ENCODE results near the gene DENND1C. TPM values are rescaled to one million over a fixed set of nuclear protein-coding genes. Genes with fewer than 3 reads are reported as not detected.

The DENND1C gene
- total RNA-seq, 1 donor from 2014 or later = not detected

DNA sequence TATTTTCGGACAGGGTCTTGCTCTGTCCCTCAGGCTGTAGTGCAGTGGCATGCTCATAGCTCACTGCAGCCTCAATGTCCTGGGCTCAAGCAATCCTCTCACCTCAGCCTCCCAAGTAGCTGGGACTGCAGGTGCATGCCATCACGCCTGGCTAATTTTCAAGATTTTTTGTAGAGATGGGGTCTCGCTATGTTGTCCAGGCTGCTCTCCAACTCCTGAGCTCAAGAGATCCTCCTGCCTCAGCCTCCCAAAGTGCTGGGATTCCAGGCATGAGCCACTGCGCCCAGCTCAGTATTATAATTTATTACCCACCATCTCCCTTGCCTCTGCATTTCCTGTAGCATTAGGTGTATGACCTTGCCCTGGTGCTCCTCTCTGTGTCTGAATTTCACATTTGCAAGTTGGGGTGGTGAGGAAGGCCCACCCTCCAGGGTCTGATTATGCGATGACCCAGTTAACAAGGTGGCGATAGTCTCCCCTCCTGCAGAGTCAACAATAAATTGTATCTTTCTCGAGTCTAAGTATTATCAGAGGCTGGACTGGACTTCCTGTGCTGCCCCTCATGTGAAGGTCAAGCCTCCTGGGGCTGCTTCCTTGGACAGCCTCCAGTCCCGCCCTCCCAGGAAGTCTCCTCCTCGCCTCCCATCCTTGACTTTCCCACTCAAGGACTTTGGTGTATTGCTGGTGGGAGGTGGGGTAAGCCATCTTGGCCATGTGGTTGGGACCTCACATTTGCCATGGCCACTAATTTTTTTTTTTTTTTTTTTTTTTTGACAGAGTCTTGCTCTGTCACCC lies 22.0 kb upstream of the DENND1C start:
- H3K27ac Mint-ChIP-seq (ENCODE audit: unreplicated experiment) = no peak overlapping the region
- TF ChIP-seq CTCF (IDR thresholded peaks at IDR 0.05) = no peak
- peaks cover 30% of the 10 kb centered on the region for H3K27me3 Mint-ChIP-seq (ENCODE audit: unreplicated experiment)
- peaks cover 5% of the 10 kb centered on the region for H3K4me1 Mint-ChIP-seq (ENCODE audit: unreplicated experiment)
- H3K4me3 Mint-ChIP-seq (ENCODE audit: unreplicated experiment) = no peak overlapping the region
- H3K36me3 Mint-ChIP-seq (ENCODE audit: unreplicated experiment) = no peaks in the 10 kb centered on the region
- H3K9me3 Mint-ChIP-seq (ENCODE audit: unreplicated experiment) = no peaks in the 10 kb centered on the region
- no peak for DNase-seq (ENCODE audit: extremely low spot score, unreplicated experiment)

- H3K27me3 Mint-ChIP-seq (ENCODE audit: unreplicated experiment) = peaks cover 33% of the 10 kb centered on the region
- no peak for DNase-seq (ENCODE audit: extremely low spot score, unreplicated experiment)
- H3K27ac Mint-ChIP-seq (ENCODE audit: unreplicated experiment) = no peak within 1 kb of the TSS
- TF ChIP-seq CTCF (IDR thresholded peaks at IDR 0.05) = no peak
- H3K4me3 Mint-ChIP-seq (ENCODE audit: unreplicated experiment) = peak within 1 kb of the TSS; percentile 59
- H3K9me3 Mint-ChIP-seq (ENCODE audit: unreplicated experiment) = no peaks in the 10 kb centered on the region
- H3K4me1 Mint-ChIP-seq (ENCODE audit: unreplicated experiment) = peaks cover 5% of the 10 kb centered on the region
- H3K36me3 Mint-ChIP-seq (ENCODE audit: unreplicated experiment) = no peaks in the 10 kb centered on the region
Measured at GRCh38 chr19:6501740-6502648, 20.4 kb upstream of the DENND1C start, which contains the start of gene TUBB4A. TUBB4A (minus strand) TSS chr19:6502309; CDS start chr19:6502212, 97 bp downstream.

GRCh38 chr19:6500837-6501739 lies 19.5 kb upstream of the DENND1C start:
- peak overlapping the region; percentile 59 for H3K4me3 Mint-ChIP-seq (ENCODE audit: unreplicated experiment)
- no peak for TF ChIP-seq CTCF (IDR thresholded peaks at IDR 0.05)
- H3K4me1 Mint-ChIP-seq (ENCODE audit: unreplicated experiment) = peaks cover 5% of the 10 kb centered on the region
- no peak for DNase-seq (ENCODE audit: extremely low spot score, unreplicated experiment)
- no peak overlapping the region for H3K27ac Mint-ChIP-seq (ENCODE audit: unreplicated experiment)
- H3K36me3 Mint-ChIP-seq (ENCODE audit: unreplicated experiment) = no peaks in the 10 kb centered on the region
- H3K9me3 Mint-ChIP-seq (ENCODE audit: unreplicated experiment) = no peaks in the 10 kb centered on the region
- peaks cover 33% of the 10 kb centered on the region for H3K27me3 Mint-ChIP-seq (ENCODE audit: unreplicated experiment)

DNA sequence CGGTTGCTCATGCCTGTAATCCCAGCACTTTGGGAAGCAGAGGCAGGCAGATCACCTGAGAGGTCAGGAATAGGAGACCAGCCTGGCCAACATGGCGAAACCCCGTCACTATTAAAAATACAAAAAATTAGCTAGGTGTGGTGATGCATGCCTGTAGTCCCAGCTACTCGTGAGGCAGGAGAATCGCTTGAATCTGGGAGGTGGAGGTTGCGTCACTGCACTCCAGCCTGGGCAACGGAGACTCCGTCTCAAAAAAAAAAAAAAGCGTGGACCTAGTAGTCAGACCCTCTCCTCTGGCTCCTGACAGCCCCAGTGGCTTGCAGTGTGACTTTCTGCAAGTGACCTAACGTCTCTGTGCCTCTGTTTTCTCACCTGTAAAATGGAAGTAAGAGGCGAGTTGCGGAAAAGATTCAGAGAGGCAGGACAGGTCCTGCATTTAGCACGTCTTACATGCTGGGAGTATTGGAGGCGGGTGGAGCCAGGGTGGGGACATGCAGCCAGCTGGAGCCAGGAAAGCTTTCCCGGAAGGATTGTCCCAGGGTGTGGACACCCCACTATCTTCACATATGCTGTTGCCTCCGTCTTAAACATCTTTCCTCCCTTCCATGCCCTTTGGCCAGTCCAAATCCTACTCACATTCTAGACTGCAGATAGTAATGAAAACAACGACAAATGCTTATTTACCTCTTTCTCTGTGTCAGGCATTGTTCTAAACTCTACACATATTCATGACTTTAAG lies 17.6 kb upstream of the DENND1C start:
- H3K36me3 Mint-ChIP-seq (ENCODE audit: unreplicated experiment) = no peaks in the 10 kb centered on the region
- no peak overlapping the region for H3K4me3 Mint-ChIP-seq (ENCODE audit: unreplicated experiment)
- peaks cover 5% of the 10 kb centered on the region for H3K4me1 Mint-ChIP-seq (ENCODE audit: unreplicated experiment)
- no peak for TF ChIP-seq CTCF (IDR thresholded peaks at IDR 0.05)
- no peak for DNase-seq (ENCODE audit: extremely low spot score, unreplicated experiment)
- H3K27ac Mint-ChIP-seq (ENCODE audit: unreplicated experiment) = no peak overlapping the region
- peaks cover 33% of the 10 kb centered on the region for H3K27me3 Mint-ChIP-seq (ENCODE audit: unreplicated experiment)
- no peaks in the 10 kb centered on the region for H3K9me3 Mint-ChIP-seq (ENCODE audit: unreplicated experiment)
